GM13977 (cell line): ENCODE measurements around the gene USF2.

Experiments
- DNase-seq: peaks from one replicate; pipeline ENCODE4 v3.0.0; 2012; ENCODE audit warnings: low spot score
- CTCF ChIP-seq: IDR thresholded peaks from 2 replicates; pipeline ENCODE4 v1.5.1; 2012; ENCODE audit warnings: mild to moderate bottlenecking, control low read depth; ENCODE audit not compliant: insufficient read depth; ENCODE audit errors: extremely low read depth, missing control alignments
- in situ Hi-C: fragments of 300-500 bp; cut with MboI; formaldehyde crosslinking; loops from one replicate; pipeline ENCODE4 v1.12.0; 2022; ENCODE audit warnings: low sequenced_read_pairs, low pct_unique_long_range_greater_than_20kb, mixed read lengths, inconsistent platforms; ENCODE audit not compliant: unreplicated experiment

Gene USF2

GRCh38 chr19:35308910-35309309 lies 40.1 kb downstream of the USF2 start:
- in situ Hi-C loops: no loop called here
- no peak for DNase-seq

GRCh38 chr19:35309481-35310279 lies 40.9 kb downstream of the USF2 start:
- no peak for TF ChIP-seq CTCF
- no peak for DNase-seq
- in situ Hi-C loops: no loop called here

More at GRCh38 chr19:35308910-35309309, 40.1 kb downstream of the USF2 start:
- no peak for TF ChIP-seq CTCF

GRCh38 chr19:35310331-35310730 lies 41.6 kb downstream of the USF2 start:
- in situ Hi-C loops: no loop called here
- no peak for DNase-seq
- TF ChIP-seq CTCF: no peak

GRCh38 chr19:35310811-35311465 lies 42.2 kb downstream of the USF2 start:
- in situ Hi-C loops: no loop called here
- TF ChIP-seq CTCF: no peak
- no peak for DNase-seq

GRCh38 chr19:35311901-35312665 lies 43.3 kb downstream of the USF2 start:
- no peak for DNase-seq
- in situ Hi-C loops: no loop called here
- no peak for TF ChIP-seq CTCF

- no peak for DNase-seq
- in situ Hi-C loops: no loop called here
- TF ChIP-seq CTCF: no peak
These were observed 44.8 kb downstream of the USF2 start for GRCh38 chr19:35313587-35313986.
